ENCODE results near the gene DICER1.

Gene DICER1

GRCh38 chr14:95062946-95063345 lies 94.4 kb downstream of the DICER1 start:
- TF ChIP-seq CTCF (IDR thresholded peaks at IDR 0.05; ENCODE audit: borderline replicate concordance, insufficient read depth, low read depth, low read length), result no peak
- no peak overlapping the region for H3K4me3 ChIP-seq (ENCODE audit: low read depth, low read length)

- no peak for TF ChIP-seq CTCF (IDR thresholded peaks at IDR 0.05; ENCODE audit: borderline replicate concordance, insufficient read depth, low read depth, low read length)
- no peak overlapping the region for H3K4me3 ChIP-seq (ENCODE audit: low read depth, low read length)
These were observed 95.1 kb downstream of the DICER1 start for GRCh38 chr14:95062220-95062619.

GRCh38 chr14:95061317-95062093 lies 95.8 kb downstream of the DICER1 start:
- no peak overlapping the region for H3K4me3 ChIP-seq (ENCODE audit: low read depth, low read length)
- TF ChIP-seq CTCF (IDR thresholded peaks at IDR 0.05; ENCODE audit: borderline replicate concordance, insufficient read depth, low read depth, low read length), result no peak

GRCh38 chr14:95059126-95059525 lies 98.2 kb downstream of the DICER1 start:
- TF ChIP-seq CTCF (IDR thresholded peaks at IDR 0.05; ENCODE audit: borderline replicate concordance, insufficient read depth, low read depth, low read length), result no peak
- H3K4me3 ChIP-seq (ENCODE audit: low read depth, low read length), result no peak overlapping the region

- no peak overlapping the region for H3K4me3 ChIP-seq (ENCODE audit: low read depth, low read length)
- TF ChIP-seq CTCF (IDR thresholded peaks at IDR 0.05; ENCODE audit: borderline replicate concordance, insufficient read depth, low read depth, low read length), result no peak
These were observed 98.8 kb downstream of the DICER1 start for GRCh38 chr14:95058491-95058890.

GRCh38 chr14:95057851-95058250 lies 99.5 kb downstream of the DICER1 start:
- H3K4me3 ChIP-seq (ENCODE audit: low read depth, low read length), result no peak overlapping the region
- no peak for TF ChIP-seq CTCF (IDR thresholded peaks at IDR 0.05; ENCODE audit: borderline replicate concordance, insufficient read depth, low read depth, low read length)

- no peak for TF ChIP-seq CTCF (IDR thresholded peaks at IDR 0.05; ENCODE audit: borderline replicate concordance, insufficient read depth, low read depth, low read length)
- no peak overlapping the region for H3K4me3 ChIP-seq (ENCODE audit: low read depth, low read length)
These were observed 100.2 kb downstream of the DICER1 start for GRCh38 chr14:95057147-95057546.
